Liver (tissue), 9 donors: ENCODE measurements around the gene CRIP1. TPM values are rescaled to one million over a fixed set of nuclear protein-coding genes. Genes with fewer than 3 reads are reported as not detected.

ENCODE experiments used
- DNase-seq: peaks from one replicate; pipeline ENCODE4 v3.0.0-alpha.2; 2017; ENCODE audit warnings: low spot score
- H3K27ac ChIP-seq, 2 donors: one replicate each; pipeline ENCODE4 v1.7.0; 2013; ENCODE audit warnings: inconsistent platforms in 2 of 2, low read length in 2 of 2, control low read depth in 1 of 2, low read depth in 1 of 2, mild to moderate bottlenecking in 1 of 2
- H3K27me3 ChIP-seq, 4 donors: one replicate each; pipeline versions ENCODE4 v1.6.1 to v1.7.0; 2013; ENCODE audit warnings: low read length in 3 of 4, inconsistent platforms in 1 of 4, mild to moderate bottlenecking in 1 of 4, moderate library complexity in 1 of 4; ENCODE audit not compliant: control insufficient read depth in 4 of 4, insufficient read depth in 4 of 4
- H3K36me3 ChIP-seq, 4 donors: one replicate each; pipeline versions ENCODE4 v1.6.1 to v1.7.0; 2013; ENCODE audit warnings: low read length in 3 of 4, mild to moderate bottlenecking in 3 of 4, low read depth in 1 of 4, moderate library complexity in 1 of 4; ENCODE audit not compliant: control insufficient read depth in 4 of 4, insufficient read depth in 3 of 4
- H3K4me1 ChIP-seq, 4 donors: one replicate each; pipeline versions ENCODE4 v1.6.1 to v1.7.0; 2013; ENCODE audit warnings: low read length in 3 of 4, mild to moderate bottlenecking in 3 of 4, moderate library complexity in 1 of 4; ENCODE audit not compliant: control insufficient read depth in 4 of 4, insufficient read depth in 4 of 4
- H3K4me3 ChIP-seq, 3 donors: one replicate each; pipeline versions ENCODE4 v1.6.1 to v1.7.0; 2013; ENCODE audit warnings: low read length in 3 of 3, control low read depth in 1 of 3, low read depth in 1 of 3, mild to moderate bottlenecking in 1 of 3
- H3K9ac ChIP-seq, 2 donors: one replicate each; pipeline ENCODE4 v1.7.0; 2013; ENCODE audit warnings: low read length in 2 of 2, mild to moderate bottlenecking in 2 of 2, moderate library complexity in 2 of 2, control low read depth in 1 of 2, low read depth in 1 of 2
- H3K9me3 ChIP-seq, 4 donors: one replicate each; pipeline versions ENCODE4 v1.6.1 to v1.7.0; 2013; ENCODE audit warnings: low read length in 3 of 4; ENCODE audit not compliant: control insufficient read depth in 4 of 4
- EGR1 ChIP-seq, 2 donors: IDR thresholded peaks; 2 replicates each; pipeline ENCODE4 v1.6.1; 2016 to 2018; ENCODE audit warnings: antibody characterized with exemption in 2 of 2, low read depth in 2 of 2
- FOXA1 ChIP-seq: IDR thresholded peaks from 2 replicates; pipeline ENCODE4 v1.6.1; 2016; ENCODE audit warnings: antibody characterized with exemption
- FOXA2 ChIP-seq: IDR thresholded peaks from 2 replicates; pipeline ENCODE4 v1.6.1; 2016; ENCODE audit warnings: antibody characterized with exemption
- GABPA ChIP-seq, 2 donors: IDR thresholded peaks in 1 of 2; conservative IDR thresholded peaks in 1 of 2; 2 replicates each; pipeline ENCODE4 v1.6.1; 2016; ENCODE audit warnings: antibody characterized with exemption in 2 of 2, mild to moderate bottlenecking in 1 of 2, moderate library complexity in 1 of 2
- HNF4A ChIP-seq, 2 donors: conservative IDR thresholded peaks; 2 replicates each; pipeline ENCODE4 v1.6.1; 2016; ENCODE audit warnings: antibody characterized with exemption in 2 of 2, mild to moderate bottlenecking in 2 of 2
- HNF4G ChIP-seq: IDR thresholded peaks from 2 replicates; pipeline ENCODE4 v1.6.1; 2016; ENCODE audit warnings: antibody characterized with exemption
- JUND ChIP-seq, 2 donors: IDR thresholded peaks; 2 replicates each; pipeline ENCODE4 v1.6.1; 2016; ENCODE audit warnings: antibody characterized with exemption in 2 of 2
- NR2F2 ChIP-seq: IDR thresholded peaks from 2 replicates; pipeline ENCODE4 v1.6.1; 2016; ENCODE audit warnings: antibody characterized with exemption
- RAD21 ChIP-seq, 2 donors: IDR thresholded peaks; 2 replicates each; pipeline ENCODE4 v1.6.1; 2016; ENCODE audit warnings: antibody characterized with exemption in 2 of 2, mild to moderate bottlenecking in 2 of 2
- REST ChIP-seq: IDR thresholded peaks from 2 replicates; pipeline ENCODE4 v1.6.1; 2016; ENCODE audit warnings: antibody characterized with exemption, mild to moderate bottlenecking
- RXRA ChIP-seq, 2 donors: IDR thresholded peaks; 2 replicates each; pipeline ENCODE4 v1.6.1; 2017 to 2018; ENCODE audit warnings: antibody characterized with exemption in 2 of 2, mild to moderate bottlenecking in 1 of 2
- SP1 ChIP-seq: IDR thresholded peaks from 2 replicates; pipeline ENCODE4 v1.6.1; 2018; ENCODE audit warnings: antibody characterized with exemption, mild to moderate bottlenecking
- TAF1 ChIP-seq: conservative IDR thresholded peaks from 2 replicates; pipeline ENCODE4 v1.6.1; 2016; ENCODE audit warnings: antibody characterized with exemption, mild to moderate bottlenecking
- YY1 ChIP-seq: IDR thresholded peaks from 2 replicates; pipeline ENCODE4 v1.6.1; 2016; ENCODE audit warnings: antibody characterized with exemption, mild to moderate bottlenecking
- WGBS: extraction: QIAGEN DNeasy Blood & Tissue Kit; methylation state at CpG from one replicate; pipeline ENCODE4 v1.1.7; 2013; 5-methylcytosine and 5-hydroxymethylcytosine counted together
- polyA plus RNA-seq, 2 donors: library from polyadenylated mRNA; stranded (reverse) in 1 of 2; unstranded in 1 of 2; fragments of 200-250 nt in 1 of 2; fragments of >200 nt in 1 of 2; fragmentation: Nextera tagmentation in 1 of 2; extraction: Ambion mirVana in 1 of 2; gene quantifications; one replicate each; pipeline versions ENCODE4 v1.2.1 to v1.2.3, GENCODE V29; 2013 to 2015
- total RNA-seq, 2 donors: library from RNA; depleted of rRNA; stranded (reverse); fragments of >200 nt; gene quantifications; one replicate each; pipeline ENCODE4 v1.2.3, GENCODE V29; 2014
- TF ChIP-seq, protein P1 (sequence below): IDR thresholded peaks from 2 replicates; pipeline ENCODE4 v1.6.1; 2016; ENCODE audit warnings: antibody characterized with exemption
- TF ChIP-seq, protein P2 (sequence below): IDR thresholded peaks from 2 replicates; pipeline ENCODE4 v1.6.1; 2016; ENCODE audit warnings: antibody characterized with exemption
- TF ChIP-seq, protein P3 (sequence below): IDR thresholded peaks from 2 replicates; pipeline ENCODE4 v1.6.1; 2016; ENCODE audit warnings: antibody characterized with exemption
- TF ChIP-seq, protein P4 (sequence below): fragments of 150-350 bp; IDR thresholded peaks from 2 replicates; pipeline ENCODE4 v1.5.1; 2017; ENCODE audit warnings: improper control_type of control experiment, low read depth, low read length; ENCODE audit not compliant: missing input control
- donor health status: healthy.
- donor health status: healthy.
- donor health status: healthy.
- donor health status: healthy.
- donor health status: healthy.

The CRIP1 gene
- total and polyA plus RNA-seq, 4 donors = 1.4 to 11.4 (median 3.9) TPM

GRCh38 chr14:105437723-105438500 is 48.8 kb upstream of the CRIP1 start:
- Histone ChIP-seq H3K4me1 (peaks cover 0 to 10% (median 6%) of the 10 kb centered on the region in 4 donors), H3K27me3 (no peaks in the 10 kb centered on the region), H3K36me3 (peaks cover 0 to 4% (median 2%) of the 10 kb centered on the region in 4 donors), H3K9me3 (no peaks in the 10 kb centered on the region), H3K9ac (no peak overlapping the region), H3K4me3 (no peak overlapping the region), H3K27ac (no peak overlapping the region)
- TF ChIP-seq FOXA1 (no peak), NR2F2 (no peak), JUND (IDR thresholded peaks at IDR 0.05) (no peak), GABPA (IDR thresholded peaks at IDR 0.05 in 1 of 2, conservative IDR thresholded peaks at IDR 0.05 in 1 of 2) (no peak), SP1 (no peak), HNF4A (conservative IDR thresholded peaks at IDR 0.05) (no peak), TAF1 (no peak), RAD21 (IDR thresholded peaks at IDR 0.05) (no peak)
- TF ChIP-seq, protein P1, sequence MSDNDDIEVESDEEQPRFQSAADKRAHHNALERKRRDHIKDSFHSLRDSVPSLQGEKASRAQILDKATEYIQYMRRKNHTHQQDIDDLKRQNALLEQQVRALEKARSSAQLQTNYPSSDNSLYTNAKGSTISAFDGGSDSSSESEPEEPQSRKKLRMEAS = no peak
- TF ChIP-seq, protein P2, sequence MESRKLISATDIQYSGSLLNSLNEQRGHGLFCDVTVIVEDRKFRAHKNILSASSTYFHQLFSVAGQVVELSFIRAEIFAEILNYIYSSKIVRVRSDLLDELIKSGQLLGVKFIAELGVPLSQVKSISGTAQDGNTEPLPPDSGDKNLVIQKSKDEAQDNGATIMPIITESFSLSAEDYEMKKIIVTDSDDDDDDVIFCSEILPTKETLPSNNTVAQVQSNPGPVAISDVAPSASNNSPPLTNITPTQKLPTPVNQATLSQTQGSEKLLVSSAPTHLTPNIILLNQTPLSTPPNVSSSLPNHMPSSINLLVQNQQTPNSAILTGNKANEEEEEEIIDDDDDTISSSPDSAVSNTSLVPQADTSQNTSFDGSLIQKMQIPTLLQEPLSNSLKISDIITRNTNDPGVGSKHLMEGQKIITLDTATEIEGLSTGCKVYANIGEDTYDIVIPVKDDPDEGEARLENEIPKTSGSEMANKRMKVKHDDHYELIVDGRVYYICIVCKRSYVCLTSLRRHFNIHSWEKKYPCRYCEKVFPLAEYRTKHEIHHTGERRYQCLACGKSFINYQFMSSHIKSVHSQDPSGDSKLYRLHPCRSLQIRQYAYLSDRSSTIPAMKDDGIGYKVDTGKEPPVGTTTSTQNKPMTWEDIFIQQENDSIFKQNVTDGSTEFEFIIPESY = no peak
- WGBS = 96% methylated on average over 18 of the region's 18 CpGs
- no peak for DNase-seq

DNA sequence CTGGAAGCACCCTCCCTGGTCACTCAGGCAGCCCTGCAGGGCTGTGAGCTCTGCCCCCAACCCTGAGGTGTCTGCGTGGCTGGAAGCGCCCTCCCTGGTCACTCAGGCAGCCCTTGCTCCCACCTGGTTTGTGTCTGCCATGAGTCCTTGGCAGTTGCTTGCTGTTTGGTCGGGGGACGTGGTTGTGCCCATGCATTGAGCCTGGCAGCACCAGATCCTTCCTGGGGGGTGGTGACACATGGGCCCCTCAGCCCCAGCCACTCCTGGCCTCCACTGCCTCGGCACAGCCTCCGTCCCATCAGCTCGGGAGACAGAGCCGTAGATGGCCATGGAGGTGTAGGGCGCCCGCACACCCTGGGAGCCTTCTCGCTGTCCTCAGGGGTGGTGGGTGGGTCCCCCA is 47.5 kb upstream of the CRIP1 start:
- Histone ChIP-seq H3K9me3 (no peaks in the 10 kb centered on the region), H3K9ac (no peak overlapping the region), H3K27me3 (no peaks in the 10 kb centered on the region), H3K4me1 (peaks cover 0 to 4% (median 0%) of the 10 kb centered on the region in 4 donors), H3K4me3 (no peak overlapping the region), H3K36me3 (peaks cover 0 to 4% (median 2%) of the 10 kb centered on the region in 4 donors), H3K27ac (no peak overlapping the region)
- DNase-seq = no peak
- TF ChIP-seq YY1 (no peak), RAD21 (IDR thresholded peaks at IDR 0.05) (no peak), JUND (IDR thresholded peaks at IDR 0.05) (no peak), TAF1 (no peak), RXRA (IDR thresholded peaks at IDR 0.05) (no peak), EGR1 (IDR thresholded peaks at IDR 0.05; ENCODE audit: low read depth in 2 of 2) (no peak), HNF4G (no peak), REST (no peak), HNF4A (conservative IDR thresholded peaks at IDR 0.05) (no peak), GABPA (IDR thresholded peaks at IDR 0.05 in 1 of 2, conservative IDR thresholded peaks at IDR 0.05 in 1 of 2) (no peak), FOXA1 (no peak), FOXA2 (no peak), NR2F2 (no peak), SP1 (no peak)
- TF ChIP-seq, protein P3, sequence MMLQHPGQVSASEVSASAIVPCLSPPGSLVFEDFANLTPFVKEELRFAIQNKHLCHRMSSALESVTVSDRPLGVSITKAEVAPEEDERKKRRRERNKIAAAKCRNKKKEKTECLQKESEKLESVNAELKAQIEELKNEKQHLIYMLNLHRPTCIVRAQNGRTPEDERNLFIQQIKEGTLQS = no peak
- TF ChIP-seq, protein P2 = no peak
- TF ChIP-seq, protein P1 = no peak
- TF ChIP-seq, protein P4, sequence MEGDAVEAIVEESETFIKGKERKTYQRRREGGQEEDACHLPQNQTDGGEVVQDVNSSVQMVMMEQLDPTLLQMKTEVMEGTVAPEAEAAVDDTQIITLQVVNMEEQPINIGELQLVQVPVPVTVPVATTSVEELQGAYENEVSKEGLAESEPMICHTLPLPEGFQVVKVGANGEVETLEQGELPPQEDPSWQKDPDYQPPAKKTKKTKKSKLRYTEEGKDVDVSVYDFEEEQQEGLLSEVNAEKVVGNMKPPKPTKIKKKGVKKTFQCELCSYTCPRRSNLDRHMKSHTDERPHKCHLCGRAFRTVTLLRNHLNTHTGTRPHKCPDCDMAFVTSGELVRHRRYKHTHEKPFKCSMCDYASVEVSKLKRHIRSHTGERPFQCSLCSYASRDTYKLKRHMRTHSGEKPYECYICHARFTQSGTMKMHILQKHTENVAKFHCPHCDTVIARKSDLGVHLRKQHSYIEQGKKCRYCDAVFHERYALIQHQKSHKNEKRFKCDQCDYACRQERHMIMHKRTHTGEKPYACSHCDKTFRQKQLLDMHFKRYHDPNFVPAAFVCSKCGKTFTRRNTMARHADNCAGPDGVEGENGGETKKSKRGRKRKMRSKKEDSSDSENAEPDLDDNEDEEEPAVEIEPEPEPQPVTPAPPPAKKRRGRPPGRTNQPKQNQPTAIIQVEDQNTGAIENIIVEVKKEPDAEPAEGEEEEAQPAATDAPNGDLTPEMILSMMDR = no peak
- 93% methylated on average over 11 of the region's 11 CpGs for WGBS
